HG03108 (cell line): ENCODE results near the gene ARHGAP33.
"Not testable (repeated sequence)": the region's sequence is repeated elsewhere in the genome, so short reads cannot be mapped to it uniquely, and the experiment has no call there.

ENCODE experiments used
- ATAC-seq: cut with Tn5 transposase; IDR thresholded peaks from one replicate; pipeline ENCODE4 v1.9.1; 2021; ENCODE audit warnings: moderate library complexity; ENCODE audit not compliant: unreplicated experiment

Gene ARHGAP33

GRCh38 chr19:35828692-35829301, 53.4 kb downstream of the ARHGAP33 start:
- no peak for ATAC-seq

- no peak for ATAC-seq
Measured at GRCh38 chr19:35830986-35831385, 55.6 kb downstream of the ARHGAP33 start.

GRCh38 chr19:35832054-35832453, 56.7 kb downstream of the ARHGAP33 start:
- no peak for ATAC-seq

GRCh38 chr19:35833972-35834371, 58.6 kb downstream of the ARHGAP33 start:
- ATAC-seq, result no peak

- not testable (repeated sequence) for ATAC-seq
Measured at GRCh38 chr19:35836096-35836495, 60.7 kb downstream of the ARHGAP33 start.
